Heart left ventricle (tissue), 16 donors: ENCODE measurements around the gene FOXL2NB. TPM values are rescaled to one million over a fixed set of nuclear protein-coding genes. Genes with fewer than 3 reads are reported as not detected.
A peak's percentile ranks its signal among the peaks of the same experiment; 100 is the strongest.

ENCODE experiments used
- ATAC-seq, 4 donors: fragments of 200-7000 bp; cut with Tn5 transposase; one replicate each; pipeline ENCODE4 v1.9.1; 2020 to 2022; ENCODE audit warnings: moderate library complexity in 4 of 4, mild to moderate bottlenecking in 3 of 4, moderate number of reproducible peaks in 1 of 4
- DNase-seq, 5 donors: peaks; one replicate each; pipeline ENCODE4 v3.0.0-alpha.2; 2020
- H3K27ac ChIP-seq, 12 donors: fragments of 200-600 bp; sonication (generic) in 4 of 12; one replicate each; pipeline versions ENCODE4 v1.5.0 to v1.8.0; 2016 to 2022; ENCODE audit warnings: mild to moderate bottlenecking in 2 of 12
- H3K27me3 ChIP-seq, 9 donors: fragments of 200-600 bp; sonication (generic) in 2 of 9; one replicate each; pipeline versions ENCODE4 v1.5.1 to v1.8.0; 2016 to 2022; ENCODE audit warnings: mild to moderate bottlenecking in 3 of 9
- H3K36me3 ChIP-seq, 9 donors: fragments of 200-600 bp; sonication (generic) in 2 of 9; one replicate each; pipeline versions ENCODE4 v1.5.0 to v1.8.0; 2018 to 2022; ENCODE audit warnings: mild to moderate bottlenecking in 2 of 9
- H3K4me1 ChIP-seq, 12 donors: fragments of 200-600 bp; sonication (generic) in 4 of 12; one replicate each; pipeline versions ENCODE4 v1.5.0 to v1.8.0; 2016 to 2022; ENCODE audit warnings: mild to moderate bottlenecking in 3 of 12
- H3K4me3 ChIP-seq, 12 donors: fragments of 200-600 bp; sonication (generic) in 4 of 12; one replicate each; pipeline versions ENCODE4 v1.5.0 to v1.8.0; 2017 to 2022; ENCODE audit warnings: mild to moderate bottlenecking in 9 of 12, moderate library complexity in 4 of 12
- H3K9me3 ChIP-seq, 12 donors: fragments of 200-600 bp; sonication (generic) in 4 of 12; one replicate each; pipeline versions ENCODE4 v1.5.0 to v1.8.0; 2016 to 2022; ENCODE audit warnings: mild to moderate bottlenecking in 1 of 12
- POLR2A ChIP-seq, 2 donors: fragments of 450-650 bp; IDR thresholded peaks; one replicate each; pipeline ENCODE4 v1.6.1; 2017; ENCODE audit warnings: antibody characterized with exemption in 2 of 2, mild to moderate bottlenecking in 2 of 2, moderate library complexity in 2 of 2
- WGBS, 4 donors: extraction: QIAGEN DNeasy Blood & Tissue Kit in 2 of 4; methylation state at CpG; one replicate each; pipeline versions ENCODE4 v1.1.5 to v1.1.7; 2013 to 2018; 5-methylcytosine and 5-hydroxymethylcytosine counted together
- intact Hi-C, 10 donors: fragments of 100-400 bp; cut with DNase I; formaldehyde crosslinking; loops; one replicate each; pipeline versions ENCODE4 v1.11.1 to v1.14.2; 2022
- long read RNA-seq, 3 donors: library from polyadenylated mRNA; unstranded; transcript quantifications; one replicate each; pipeline ENCODE4 v2.0.0, GENCODE V29; 2020 to 2021
- polyA plus RNA-seq, 2 donors: library from polyadenylated mRNA; stranded (reverse); fragments of 200-250 nt; gene quantifications; one replicate each; pipeline ENCODE4 v1.2.3, GENCODE V29; 2013
- total RNA-seq, 9 donors: library from RNA; depleted of rRNA in 2 of 9; stranded (reverse); fragments of >200 nt in 2 of 9; fragmentation: NEBNext Ultra II Directional in 3 of 9; extraction: Animal tissue kit (Norgen Biotek cat#: 25700) in 3 of 9; gene quantifications; one replicate each; pipeline versions ENCODE4 v1.1.0 to v1.2.4, GENCODE V29; 2016 to 2023
- TF ChIP-seq, protein P1 (sequence below), 12 donors: fragments of 200-600 bp; sonication (generic) in 4 of 12; IDR thresholded peaks; one replicate each; pipeline versions ENCODE4 v1.5.0 to v1.8.0; 2018 to 2022; ENCODE audit warnings: antibody characterized with exemption in 12 of 12, mild to moderate bottlenecking in 5 of 12
- donor health status: ischemic (EF 13 %, LVEDD 7.1; RV severe dilation, severe dysfunction).
- donor health status: healthy with polysubstance abuse.
- donor health status: DM: no; HTN: yes; CAD: no.
- donor health status: DM: no; HTN: no; CAD: no.
- donor health status: ischemic (EF 25% LVEDD 6.9; RV normal size, moderate dysfunction).
- donor health status: ischemic (EF 25% LVEDD 5.7; RV mildly dilated, moderate dysfunction).
- donor health status: healthy.
- donor health status: DM: yes; HTN: yes; CAD: no.
- donor health status: ischemic (EF 35%, LVEDD 5.7; RV mildly dilated, moderate dysfunction).
- donor health status: nonischemic (EF 11% LVEDD 7.7; RV severe dilation, severe dysfunction).
- donor health status: DM: yes; HTN: yes; CAD: no.
- donor health status: PGD.
- donor health status: ischemic (EF 29% LVEDD 5.4; RV normal size, mild dysfunction).
- donor health status: nonischemic (EF 23%, LVEDD 6.1; RV moderate dilation, normal function).

The FOXL2NB gene
- total RNA-seq (under 1 TPM in 1 of 9 donors, not detected in 8; 0.25 TPM), polyA plus RNA-seq (not detected)
- long read RNA-seq, donor 1: 0 reads
- long read RNA-seq, donor 2: 0 reads
- long read RNA-seq, donor 3: 0 reads

DNA sequence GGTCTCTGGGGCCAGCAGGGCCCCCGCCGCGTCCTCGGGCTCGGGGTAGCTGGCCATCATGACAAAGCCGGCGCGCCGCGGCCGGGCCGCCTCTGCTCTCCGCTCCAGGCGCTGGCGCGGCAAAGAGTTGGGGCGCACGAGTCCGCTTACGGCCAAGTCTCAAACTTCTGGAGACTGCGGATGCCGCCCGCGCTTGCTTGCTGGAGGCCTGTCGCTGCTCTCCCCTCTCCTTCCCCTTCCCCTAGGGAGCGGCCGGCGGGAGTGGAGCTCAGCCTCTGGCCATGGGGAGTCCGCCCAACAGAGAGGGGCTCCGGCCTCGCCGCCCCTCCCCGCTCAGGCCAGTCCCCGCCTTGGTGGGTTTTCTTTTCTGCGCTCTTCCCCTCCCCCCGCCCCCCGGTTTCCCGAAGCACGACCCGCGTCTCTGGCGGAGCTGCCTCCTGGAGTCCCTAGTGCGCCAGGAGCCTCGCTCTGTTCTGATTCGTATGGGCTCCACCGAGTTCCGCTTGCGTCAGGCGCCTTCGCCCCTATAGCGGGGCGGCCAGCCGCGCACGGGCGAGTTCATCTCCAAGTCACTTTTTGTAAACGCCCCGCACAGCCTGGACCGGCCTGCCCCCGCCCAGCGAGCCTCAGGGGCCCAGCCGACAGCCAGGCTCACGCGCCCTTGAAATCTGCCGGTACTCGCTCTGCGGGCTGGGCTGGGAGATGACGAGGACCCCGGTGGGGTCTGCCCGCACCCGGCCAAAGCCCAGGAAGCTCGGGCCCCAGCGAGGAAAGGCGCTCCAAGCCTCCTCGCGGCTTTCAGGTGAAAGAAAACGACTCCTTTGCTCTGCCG, at the start of gene FOXL2NB, which contains the start of gene FOXL2:
Gene FOXL2NB (plus strand): TSS at position 555 of the 832 bp plus-strand sequence. CDS start 148 bp downstream, at position 703.
Gene FOXL2 (minus strand): TSS at position 475 of the 832 bp plus-strand sequence. CDS start 415 bp downstream, at position 60.
- Histone ChIP-seq H3K27me3 (peaks cover 70 to 99% (median 97%) of the 10 kb centered on the region in 9 donors), H3K4me3 (peak within 1 kb of the TSS; percentile 21 to 59 (median 48)), H3K9me3 (no peaks in the 10 kb centered on the region), H3K27ac (no peak within 1 kb of the TSS), H3K4me1 (peaks cover 11 to 51% (median 35%) of the 10 kb centered on the region in 12 donors), H3K36me3 (no peaks in the 10 kb centered on the region)
- intact Hi-C loops: no loop called here
- DNase-seq: peak in 1 of 5 donors; percentile 63
- TF ChIP-seq, protein P1, sequence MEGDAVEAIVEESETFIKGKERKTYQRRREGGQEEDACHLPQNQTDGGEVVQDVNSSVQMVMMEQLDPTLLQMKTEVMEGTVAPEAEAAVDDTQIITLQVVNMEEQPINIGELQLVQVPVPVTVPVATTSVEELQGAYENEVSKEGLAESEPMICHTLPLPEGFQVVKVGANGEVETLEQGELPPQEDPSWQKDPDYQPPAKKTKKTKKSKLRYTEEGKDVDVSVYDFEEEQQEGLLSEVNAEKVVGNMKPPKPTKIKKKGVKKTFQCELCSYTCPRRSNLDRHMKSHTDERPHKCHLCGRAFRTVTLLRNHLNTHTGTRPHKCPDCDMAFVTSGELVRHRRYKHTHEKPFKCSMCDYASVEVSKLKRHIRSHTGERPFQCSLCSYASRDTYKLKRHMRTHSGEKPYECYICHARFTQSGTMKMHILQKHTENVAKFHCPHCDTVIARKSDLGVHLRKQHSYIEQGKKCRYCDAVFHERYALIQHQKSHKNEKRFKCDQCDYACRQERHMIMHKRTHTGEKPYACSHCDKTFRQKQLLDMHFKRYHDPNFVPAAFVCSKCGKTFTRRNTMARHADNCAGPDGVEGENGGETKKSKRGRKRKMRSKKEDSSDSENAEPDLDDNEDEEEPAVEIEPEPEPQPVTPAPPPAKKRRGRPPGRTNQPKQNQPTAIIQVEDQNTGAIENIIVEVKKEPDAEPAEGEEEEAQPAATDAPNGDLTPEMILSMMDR (IDR thresholded peaks at IDR 0.05): no peak
- TF ChIP-seq POLR2A (IDR thresholded peaks at IDR 0.05): no peak
- ATAC-seq: peak in 3 of 4 donors; percentile 25 to 38 (median 37)
- 1 to 2% (median 1%) methylated on average over 25 to 78 of the region's 78 CpGs for WGBS, 4 donors

DNA sequence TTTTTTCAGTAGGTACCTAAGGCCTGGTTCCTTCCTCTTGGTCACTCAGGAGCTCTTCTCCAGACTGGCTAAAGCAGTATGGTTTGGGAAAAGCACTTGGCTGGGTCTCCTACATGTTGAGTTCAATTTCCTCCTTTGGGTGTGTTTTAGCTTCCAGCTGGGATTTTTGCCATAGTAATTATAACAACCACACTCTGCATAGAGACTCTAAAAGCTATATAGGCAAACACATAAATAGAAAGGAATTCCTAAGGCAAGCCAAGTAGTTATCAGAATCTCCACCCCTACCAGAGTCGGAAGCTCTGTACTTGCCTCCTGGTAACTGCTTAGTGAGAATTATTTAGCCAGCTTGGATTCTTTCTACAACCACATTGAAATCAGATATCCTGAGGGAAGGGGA, 48.7 kb upstream of the FOXL2NB start:
- intact Hi-C loops: loop anchor here in 2 of 10 donors (5.0 kb wide), 2 partner anchors 51 to 61 kb away; no protein-coding TSS in a partner anchor
- H3K36me3 ChIP-seq: no peaks in the 10 kb centered on the region
- ATAC-seq (peak; percentile 87 to 95 (median 92)), DNase-seq (peak in 1 of 5 donors; percentile 20)
- no peaks in the 10 kb centered on the region for H3K27me3 ChIP-seq
- H3K4me1 ChIP-seq: peaks cover 7 to 26% (median 19%) of the 10 kb centered on the region in 12 donors
- WGBS, 4 donors: 2 to 9% (median 6%) methylated on average over 1 of the region's 1 CpG
- no peak for TF ChIP-seq POLR2A (IDR thresholded peaks at IDR 0.05)
- TF ChIP-seq, protein P1 (IDR thresholded peaks at IDR 0.05): no peak
- no peaks in the 10 kb centered on the region for H3K9me3 ChIP-seq
- peak overlapping the region in 10 of 12 donors; percentile 12 to 73 (median 56) for H3K27ac ChIP-seq
- no peak overlapping the region for H3K4me3 ChIP-seq

DNA sequence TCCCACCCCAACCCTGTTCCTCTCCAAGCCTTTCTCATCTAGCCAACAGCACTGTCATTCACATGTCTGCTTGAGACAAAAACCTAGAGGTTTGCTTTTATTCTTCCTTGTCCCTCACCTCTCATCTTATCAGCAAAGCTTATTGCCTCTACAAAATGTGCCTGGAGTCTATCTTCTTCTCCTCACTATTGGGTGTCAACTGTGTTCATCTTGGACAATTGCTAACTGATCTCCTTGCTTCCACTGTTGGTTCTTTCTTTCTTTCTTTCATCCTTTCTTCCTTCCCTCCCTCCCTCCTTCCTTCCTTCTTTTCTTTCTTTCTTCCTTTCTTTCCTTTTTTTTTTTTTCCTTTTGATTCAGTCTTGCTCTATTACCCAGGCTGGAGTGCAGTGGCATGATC, 48.3 kb upstream of the FOXL2NB start:
- intact Hi-C loops: loop anchor here in 2 of 10 donors (5.0 kb wide), 2 partner anchors 51 to 61 kb away; no protein-coding TSS in a partner anchor
- Histone ChIP-seq H3K36me3 (no peaks in the 10 kb centered on the region), H3K4me1 (peaks cover 7 to 26% (median 19%) of the 10 kb centered on the region in 12 donors), H3K4me3 (no peak overlapping the region), H3K27me3 (no peaks in the 10 kb centered on the region), H3K27ac (peak overlapping the region in 11 of 12 donors; percentile 5 to 73 (median 51)), H3K9me3 (no peaks in the 10 kb centered on the region)
- no peak for ATAC-seq
- no peak for TF ChIP-seq POLR2A (IDR thresholded peaks at IDR 0.05)
- TF ChIP-seq, protein P1 (IDR thresholded peaks at IDR 0.05): no peak
- no peak for DNase-seq
